HepG2 (cell line): ENCODE measurements around the gene DFFA. TPM values are rescaled to one million over a fixed set of nuclear protein-coding genes. Genes with fewer than 3 reads are reported as not detected.
A peak's percentile ranks its signal among the peaks of the same experiment; 100 is the strongest.

Experiments used
- AHR ChIP-seq: IDR thresholded peaks from 2 replicates; pipeline ENCODE4 v1.6.1; 2018; ENCODE audit warnings: missing genetic modification reagents, missing compliant biosample characterization
- BRD4 ChIP-seq: sonication (generic); formaldehyde crosslinking; IDR thresholded peaks from 2 replicates; pipeline ENCODE4 v1.4.0; 2020; ENCODE audit warnings: missing genetic modification reagents
- CC2D1A ChIP-seq: sonication (generic); formaldehyde crosslinking; IDR thresholded peaks from 2 replicates; pipeline ENCODE4 v1.8.1; 2023; ENCODE audit warnings: mild to moderate bottlenecking, missing genetic modification reagents
- CREB1 ChIP-seq, 2 experiments: fragments of 450-650 bp in 1 of 2; IDR thresholded peaks; 2 replicates each; pipeline ENCODE4 v1.6.1; 2016 to 2017; ENCODE audit warnings: control low read depth in 1 of 2, mild to moderate bottlenecking in 1 of 2, missing compliant biosample characterization in 1 of 2, missing genetic modification characterization in 1 of 2
- FLYWCH1 ChIP-seq: sonication (generic); formaldehyde crosslinking; IDR thresholded peaks from 2 replicates; pipeline ENCODE4 v1.8.1; 2023; ENCODE audit warnings: mild to moderate bottlenecking, missing genetic modification reagents
- GATA4 ChIP-seq: sonication (generic); IDR thresholded peaks from 2 replicates; pipeline ENCODE4 v1.6.1; 2016; ENCODE audit warnings: antibody characterized with exemption, low read depth, borderline replicate concordance
- HES4 ChIP-seq: sonication (generic); formaldehyde crosslinking; IDR thresholded peaks from 2 replicates; pipeline ENCODE4 v1.9.0; 2021; ENCODE audit warnings: mild to moderate bottlenecking, missing genetic modification reagents, borderline replicate concordance
- IKZF4 ChIP-seq: sonication (generic); formaldehyde crosslinking; IDR thresholded peaks from 2 replicates; pipeline ENCODE4 v1.5.1; 2020; ENCODE audit warnings: borderline replicate concordance, mild to moderate bottlenecking, low read depth, missing genetic modification reagents; ENCODE audit errors: not compliant biosample characterization
- MZF1 ChIP-seq: sonication (generic); formaldehyde crosslinking; IDR thresholded peaks from 2 replicates; pipeline ENCODE4 v1.8.1; 2023; ENCODE audit warnings: mild to moderate bottlenecking, missing genetic modification reagents, borderline replicate concordance
- PTBP1 ChIP-seq: fragments of 200-400 bp; formaldehyde crosslinking; IDR thresholded peaks from 2 replicates; pipeline ENCODE4 v1.6.1; 2018; ENCODE audit warnings: low read length, low read depth; ENCODE audit not compliant: poor library complexity, severe bottlenecking
- SIN3B ChIP-seq: fragments of 150-350 bp; IDR thresholded peaks from 2 replicates; pipeline ENCODE4 v1.6.1; 2014; ENCODE audit warnings: low read length
- SRF ChIP-seq: IDR thresholded peaks from 2 replicates; pipeline ENCODE4 v1.6.1; 2011; ENCODE audit warnings: mild to moderate bottlenecking, low read depth, low read length, moderate library complexity
- TBX2 ChIP-seq: sonication (generic); formaldehyde crosslinking; IDR thresholded peaks from 2 replicates; pipeline ENCODE4 v1.5.0; 2020; ENCODE audit warnings: missing genetic modification reagents, mild to moderate bottlenecking, borderline replicate concordance
- TCF12 ChIP-seq, 2 experiments: fragments of 450-650 bp in 1 of 2; sonication (generic) in 1 of 2; formaldehyde crosslinking in 1 of 2; IDR thresholded peaks; 2 replicates each; pipeline versions ENCODE4 v1.6.1 to v1.8.0; 2017 to 2022; ENCODE audit warnings: antibody characterized with exemption in 1 of 2, mild to moderate bottlenecking in 1 of 2, missing genetic modification reagents in 1 of 2, moderate library complexity in 1 of 2
- ZKSCAN8 ChIP-seq: IDR thresholded peaks from 2 replicates; pipeline ENCODE4 v1.6.1; 2016; ENCODE audit warnings: borderline replicate concordance, missing genetic modification reagents, missing compliant biosample characterization
- ZMAT3 ChIP-seq: sonication (generic); formaldehyde crosslinking; conservative IDR thresholded peaks from 2 replicates; pipeline ENCODE4 v1.7.0; 2021; ENCODE audit warnings: missing genetic modification reagents
- ZNF747 ChIP-seq: sonication (generic); formaldehyde crosslinking; IDR thresholded peaks from 2 replicates; pipeline ENCODE4 v1.8.1; 2023; ENCODE audit warnings: missing genetic modification reagents, mild to moderate bottlenecking, borderline replicate concordance
- ZNF879 ChIP-seq: sonication (generic); formaldehyde crosslinking; IDR thresholded peaks from 2 replicates; pipeline ENCODE4 v1.8.1; 2023; ENCODE audit warnings: missing genetic modification reagents
- ZSCAN12 ChIP-seq: sonication (generic); formaldehyde crosslinking; IDR thresholded peaks from 2 replicates; pipeline ENCODE4 v1.9.0; 2021; ENCODE audit warnings: mild to moderate bottlenecking, missing genetic modification reagents
- polyA plus RNA-seq, 8 experiments: library from polyadenylated mRNA; depleted of rRNA in 3 of 8; stranded (reverse) in 7 of 8; unstranded in 1 of 8; fragments of >200 nt; fragmentation: Illumina TruSeq in 4 of 8; extraction: Trizol in 4 of 8; gene quantifications; 2 replicates each; pipeline versions ENCODE4 v1.2.1 to v1.2.3, GENCODE V29; 2011 to 2016; ENCODE audit warnings: low read depth in 4 of 8, missing spikeins in 1 of 8, mixed read lengths in 1 of 8; ENCODE audit not compliant: insufficient read depth in 1 of 8
- total RNA-seq, 5 experiments: library from RNA; depleted of rRNA; stranded (reverse); fragments of >200 nt; fragmentation: Illumina TruSeq; extraction: Trizol; gene quantifications; 2 replicates each; pipeline ENCODE4 v1.2.3, GENCODE V29; 2016; ENCODE audit warnings: low read depth in 1 of 5
- TF ChIP-seq, protein P1 (sequence below): IDR thresholded peaks from 2 replicates; pipeline ENCODE4 v1.6.1; 2012; ENCODE audit warnings: low read depth, low read length, improper control_type of control experiment
- TF ChIP-seq, protein P2 (sequence below): IDR thresholded peaks from 2 replicates; pipeline ENCODE4 v1.6.1; 2016; ENCODE audit warnings: low read depth, borderline replicate concordance
- TF ChIP-seq, protein P3 (sequence below): sonication (generic); formaldehyde crosslinking; IDR thresholded peaks from 2 replicates; pipeline ENCODE4 v1.5.0; 2020; ENCODE audit warnings: missing genetic modification reagents
- TF ChIP-seq, protein P4 (sequence below): sonication (generic); formaldehyde crosslinking; IDR thresholded peaks from 2 replicates; pipeline ENCODE4 v1.4.0; 2020; ENCODE audit warnings: mild to moderate bottlenecking, low read depth, missing genetic modification reagents

DFFA gene
- total and polyA plus RNA-seq, 2 of the 13 experiments (the other 11 are each of a cell fraction or from before 2014, with no cell fraction given): 16.5 to 33.9 TPM

DNA sequence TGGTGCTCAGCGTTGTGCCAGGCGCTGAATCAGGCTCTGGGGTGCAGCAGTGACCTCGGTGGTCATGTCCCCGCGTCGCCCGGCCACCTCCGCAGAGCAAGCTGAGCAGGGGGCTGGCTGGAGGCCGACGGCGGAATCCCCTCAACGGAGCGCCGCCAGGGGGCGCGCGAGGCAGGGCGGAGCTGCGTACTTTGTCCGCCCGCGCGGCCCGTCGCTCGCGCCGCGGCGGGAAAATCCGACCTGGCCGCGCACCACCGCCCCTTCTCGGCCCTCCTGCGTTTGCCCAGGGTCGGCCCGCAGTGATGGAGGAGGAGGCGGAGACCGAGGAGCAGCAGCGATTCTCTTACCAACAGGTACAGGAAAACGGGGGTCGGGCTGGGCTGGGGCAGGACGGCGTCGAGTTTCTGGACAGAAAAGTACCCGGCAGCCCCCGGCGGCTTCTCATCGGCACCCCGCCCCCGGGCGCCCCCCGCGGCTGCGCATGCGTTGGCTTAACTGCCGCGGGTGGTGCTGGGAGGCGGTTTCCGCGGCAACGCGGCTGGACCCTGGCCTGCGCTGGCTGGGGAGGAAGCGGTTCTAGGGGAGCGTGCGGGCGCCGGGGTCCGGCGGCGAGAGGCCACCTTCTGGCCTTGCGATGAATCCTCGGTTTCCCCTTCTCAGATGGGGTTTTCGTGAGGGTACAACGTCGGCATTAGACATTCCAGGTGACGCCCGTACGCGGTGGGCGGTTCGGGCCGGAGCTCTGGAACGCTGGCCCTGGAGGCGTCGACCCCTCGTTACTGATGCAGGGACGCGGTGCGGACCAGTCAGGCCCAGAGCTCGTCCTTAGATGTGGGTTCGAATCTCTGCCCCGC lies 41.9 kb downstream of the DFFA start, which contains the start of gene CENPS (continued):
- TF ChIP-seq ZSCAN12: no peak; the same call in 1 of the 2 replicates
- TF ChIP-seq MZF1 (CRISPR knock-in tag): 0 out of 2 replicates have a peak, but pooled peaks have one; percentile 69
- peak; percentile 63; the same call in 1 of the 2 replicates for TF ChIP-seq FLYWCH1 (CRISPR knock-in tag)
- no peak for TF ChIP-seq TCF12 (IDR thresholded peaks at IDR 0.05)
- TF ChIP-seq TCF12 (CRISPR knock-in tag; IDR thresholded peaks at IDR 0.05): peak; percentile 79
- TF ChIP-seq ZMAT3: peak; percentile 74; the same call in 1 of the 2 replicates
- TF ChIP-seq, protein P1, sequence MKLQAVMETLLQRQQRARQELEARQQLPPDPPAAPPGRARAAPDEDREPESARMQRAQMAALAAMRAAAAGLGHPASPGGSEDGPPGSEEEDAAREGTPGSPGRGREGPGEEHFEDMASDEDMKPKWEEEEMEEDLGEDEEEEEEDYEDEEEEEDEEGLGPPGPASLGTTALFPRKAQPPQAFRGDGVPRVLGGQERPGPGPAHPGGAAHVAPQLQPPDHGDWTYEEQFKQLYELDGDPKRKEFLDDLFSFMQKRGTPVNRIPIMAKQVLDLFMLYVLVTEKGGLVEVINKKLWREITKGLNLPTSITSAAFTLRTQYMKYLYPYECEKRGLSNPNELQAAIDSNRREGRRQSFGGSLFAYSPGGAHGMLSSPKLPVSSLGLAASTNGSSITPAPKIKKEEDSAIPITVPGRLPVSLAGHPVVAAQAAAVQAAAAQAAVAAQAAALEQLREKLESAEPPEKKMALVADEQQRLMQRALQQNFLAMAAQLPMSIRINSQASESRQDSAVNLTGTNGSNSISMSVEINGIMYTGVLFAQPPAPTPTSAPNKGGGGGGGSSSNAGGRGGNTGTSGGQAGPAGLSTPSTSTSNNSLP: peak; percentile 44; the same call in 1 of the 2 replicates
- TF ChIP-seq HES4 (CRISPR knock-in tag): peak; percentile 63; the same call in 1 of the 2 replicates
- TF ChIP-seq IKZF4: peak; percentile 69
- TF ChIP-seq, protein P2, sequence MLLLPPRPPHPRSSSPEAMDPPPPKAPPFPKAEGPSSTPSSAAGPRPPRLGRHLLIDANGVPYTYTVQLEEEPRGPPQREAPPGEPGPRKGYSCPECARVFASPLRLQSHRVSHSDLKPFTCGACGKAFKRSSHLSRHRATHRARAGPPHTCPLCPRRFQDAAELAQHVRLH (CRISPR knock-in tag): peak; percentile 71
- peak; percentile 88 for TF ChIP-seq ZNF879 (CRISPR knock-in tag)
- no peak for TF ChIP-seq CREB1 (IDR thresholded peaks at IDR 0.05)
- TF ChIP-seq CREB1 (CRISPR knock-in tag; IDR thresholded peaks at IDR 0.05): no peak; the same call in 1 of the 2 replicates
- TF ChIP-seq BRD4 (CRISPR knock-in tag): peak; percentile 85
- 0 out of 2 replicates have a peak, but pooled peaks have one; percentile 83 for TF ChIP-seq CC2D1A (CRISPR knock-in tag)
- peak; percentile 91 for TF ChIP-seq SIN3B
- peak; percentile 92 for TF ChIP-seq TBX2
- TF ChIP-seq ZNF747 (CRISPR knock-in tag): peak; percentile 65; the same call in 1 of the 2 replicates
- TF ChIP-seq GATA4: 0 out of 2 replicates have a peak, but pooled peaks have one; percentile 15
- peak; percentile 23; the same call in 1 of the 2 replicates for TF ChIP-seq ZKSCAN8 (CRISPR knock-in tag)
- peak; percentile 78 for TF ChIP-seq AHR (CRISPR knock-in tag)
- TF ChIP-seq PTBP1: no peak
- no peak for TF ChIP-seq SRF
- TF ChIP-seq, protein P3, sequence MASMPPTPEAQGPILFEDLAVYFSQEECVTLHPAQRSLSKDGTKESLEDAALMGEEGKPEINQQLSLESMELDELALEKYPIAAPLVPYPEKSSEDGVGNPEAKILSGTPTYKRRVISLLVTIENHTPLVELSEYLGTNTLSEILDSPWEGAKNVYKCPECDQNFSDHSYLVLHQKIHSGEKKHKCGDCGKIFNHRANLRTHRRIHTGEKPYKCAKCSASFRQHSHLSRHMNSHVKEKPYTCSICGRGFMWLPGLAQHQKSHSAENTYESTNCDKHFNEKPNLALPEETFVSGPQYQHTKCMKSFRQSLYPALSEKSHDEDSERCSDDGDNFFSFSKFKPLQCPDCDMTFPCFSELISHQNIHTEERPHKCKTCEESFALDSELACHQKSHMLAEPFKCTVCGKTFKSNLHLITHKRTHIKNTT (CRISPR knock-in tag): no peak
- TF ChIP-seq, protein P4, sequence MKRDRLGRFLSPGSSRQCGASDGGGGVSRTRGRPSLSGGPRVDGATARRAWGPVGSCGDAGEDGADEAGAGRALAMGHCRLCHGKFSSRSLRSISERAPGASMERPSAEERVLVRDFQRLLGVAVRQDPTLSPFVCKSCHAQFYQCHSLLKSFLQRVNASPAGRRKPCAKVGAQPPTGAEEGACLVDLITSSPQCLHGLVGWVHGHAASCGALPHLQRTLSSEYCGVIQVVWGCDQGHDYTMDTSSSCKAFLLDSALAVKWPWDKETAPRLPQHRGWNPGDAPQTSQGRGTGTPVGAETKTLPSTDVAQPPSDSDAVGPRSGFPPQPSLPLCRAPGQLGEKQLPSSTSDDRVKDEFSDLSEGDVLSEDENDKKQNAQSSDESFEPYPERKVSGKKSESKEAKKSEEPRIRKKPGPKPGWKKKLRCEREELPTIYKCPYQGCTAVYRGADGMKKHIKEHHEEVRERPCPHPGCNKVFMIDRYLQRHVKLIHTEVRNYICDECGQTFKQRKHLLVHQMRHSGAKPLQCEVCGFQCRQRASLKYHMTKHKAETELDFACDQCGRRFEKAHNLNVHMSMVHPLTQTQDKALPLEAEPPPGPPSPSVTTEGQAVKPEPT (CRISPR knock-in tag): peak; percentile 78; the same call in 1 of the 2 replicates
